ENCODE data around the gene MORF4L2. TPM values are rescaled to one million over a fixed set of nuclear protein-coding genes. Genes with fewer than 3 reads are reported as not detected.
"Not testable (repeated sequence)": the region's sequence is repeated elsewhere in the genome, so short reads cannot be mapped to it uniquely, and the experiment has no call there.

MORF4L2 gene
- polyA plus RNA-seq, 3 donors from 2014 or later = 55.3 to 76.9 (median 67.8) TPM

DNA sequence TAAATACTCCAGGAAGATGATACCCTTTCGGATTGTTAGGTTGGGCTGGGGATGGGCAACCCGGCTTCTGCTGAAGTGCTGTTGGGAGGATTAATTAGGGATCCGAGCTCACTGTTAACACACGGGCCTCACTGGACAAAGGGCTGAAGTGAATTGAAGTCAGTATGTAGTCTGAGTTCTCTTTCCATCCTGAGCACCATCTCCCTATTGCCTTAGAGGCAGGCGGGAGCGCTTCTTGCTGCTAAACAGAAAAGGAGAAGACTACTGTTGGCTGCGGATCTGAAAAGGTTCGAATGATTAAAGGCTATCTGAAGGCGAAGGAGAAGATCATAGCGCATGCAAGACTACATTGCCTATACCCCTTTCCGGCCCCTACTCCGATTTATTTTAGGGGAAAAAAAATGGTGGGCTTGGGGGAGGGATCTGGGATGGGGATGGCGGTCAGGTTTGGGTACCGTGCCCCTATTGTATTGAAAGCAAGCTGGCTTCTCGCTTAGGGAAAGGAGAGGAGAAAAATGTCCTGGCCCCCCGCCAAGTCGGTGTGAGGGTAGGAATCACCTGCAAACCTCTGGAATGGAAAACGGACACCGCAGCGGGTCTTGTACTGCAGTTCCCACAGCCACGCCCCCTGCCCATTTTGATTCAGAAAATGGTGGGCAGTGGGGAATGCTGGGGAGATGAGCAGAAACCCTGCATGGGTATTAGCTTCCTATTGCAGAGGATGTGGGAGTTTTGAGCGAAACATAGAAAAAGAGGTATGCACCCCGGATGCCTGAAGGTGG lies 22.3 kb downstream of the MORF4L2 start:
- no peak for DNase-seq
- Mint-ChIP-seq H3K9me3 (no peaks in the 10 kb centered on the region), H3K27me3 (ENCODE audit: low read depth in 3 of 3) (peaks cover 0 to 6% (median 5%) of the 10 kb centered on the region in 3 donors), H3K27ac (no peak overlapping the region), H3K4me1 (no peaks in the 10 kb centered on the region), H3K4me3 (no peak overlapping the region), H3K36me3 (peaks cover 0 to under 1% (median 0%) of the 10 kb centered on the region in 3 donors)

GRCh38 chrX:103659460-103659859 lies 27.0 kb downstream of the MORF4L2 start:
- not testable (repeated sequence) for H3K4me3 Mint-ChIP-seq, H3K27ac Mint-ChIP-seq, H3K4me1 Mint-ChIP-seq, DNase-seq, H3K9me3 Mint-ChIP-seq, H3K36me3 Mint-ChIP-seq
- H3K27me3 Mint-ChIP-seq (ENCODE audit: low read depth in 3 of 3) = peaks cover 0 to 11% (median 4%) of the 10 kb centered on the region in 3 donors

DNA sequence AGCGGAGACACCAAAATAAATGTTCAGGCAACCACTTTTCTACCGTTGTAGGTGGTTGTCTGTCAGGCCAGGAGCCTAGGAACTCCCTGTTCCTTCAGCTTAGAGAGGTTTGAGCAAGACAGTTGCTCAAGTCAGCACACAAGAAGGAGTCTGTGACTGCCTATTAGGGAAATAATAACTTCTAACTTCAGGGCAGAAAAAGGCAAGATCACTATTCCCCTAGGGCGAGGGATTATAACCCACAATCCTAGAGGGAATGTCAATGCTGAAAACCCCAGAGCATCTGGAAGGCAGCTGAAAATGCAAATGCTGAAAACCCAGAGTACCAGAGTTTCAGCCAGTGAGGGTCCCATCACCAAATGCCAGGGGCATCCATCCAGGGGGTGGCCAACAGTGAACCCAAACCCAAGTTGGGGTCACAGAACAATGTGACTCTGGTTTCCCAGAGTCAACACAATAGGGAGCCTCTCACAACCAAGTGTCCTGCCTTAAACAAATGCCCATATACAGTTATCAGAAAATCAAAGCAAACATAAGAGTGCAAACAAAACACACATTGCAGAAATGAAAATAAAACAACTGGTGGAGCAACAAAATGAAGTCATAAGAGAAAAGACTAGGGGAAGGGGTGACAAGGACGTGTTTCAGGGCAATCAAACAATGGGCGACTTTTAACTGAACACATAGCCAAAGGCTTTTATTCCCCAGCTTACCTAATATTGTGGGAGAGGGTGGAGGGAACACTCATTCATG lies 27.6 kb downstream of the MORF4L2 start:
- Mint-ChIP-seq H3K9me3 (peaks cover 0 to 1% (median 0%) of the 10 kb centered on the region in 6 donors), H3K27ac (no peak overlapping the region), H3K27me3 (ENCODE audit: low read depth in 3 of 3) (peaks cover 0 to 11% (median 5%) of the 10 kb centered on the region in 3 donors), H3K36me3 (peaks cover 0 to 4% (median 0%) of the 10 kb centered on the region in 3 donors), H3K4me1 (peaks cover 0 to 5% of the 10 kb centered on the region in 2 donors), H3K4me3 (no peak overlapping the region)
- no peak for DNase-seq

- H3K36me3 Mint-ChIP-seq; H3K4me3 Mint-ChIP-seq; H3K27ac Mint-ChIP-seq; DNase-seq; H3K4me1 Mint-ChIP-seq; H3K27me3 Mint-ChIP-seq (ENCODE audit: low read depth in 3 of 3); H3K9me3 Mint-ChIP-seq: not testable (repeated sequence)
Measured at GRCh38 chrX:103657066-103657465, 29.4 kb downstream of the MORF4L2 start.

- H3K27ac Mint-ChIP-seq = no peak overlapping the region
- no peak overlapping the region for H3K4me3 Mint-ChIP-seq
- peaks cover 0 to 5% of the 10 kb centered on the region in 2 donors for H3K4me1 Mint-ChIP-seq
- peaks cover 0 to 6% (median 4%) of the 10 kb centered on the region in 3 donors for H3K27me3 Mint-ChIP-seq (ENCODE audit: low read depth in 3 of 3)
- peaks cover 0 to 4% (median 0%) of the 10 kb centered on the region in 3 donors for H3K36me3 Mint-ChIP-seq
- H3K9me3 Mint-ChIP-seq = peaks cover 0 to 1% (median 0%) of the 10 kb centered on the region in 6 donors
- DNase-seq = no peak
Measured at GRCh38 chrX:103656617-103657016, 29.9 kb downstream of the MORF4L2 start.

- not testable (repeated sequence) for H3K9me3 Mint-ChIP-seq; H3K36me3 Mint-ChIP-seq; H3K27me3 Mint-ChIP-seq (ENCODE audit: low read depth in 3 of 3); H3K27ac Mint-ChIP-seq; H3K4me1 Mint-ChIP-seq; DNase-seq; H3K4me3 Mint-ChIP-seq
Measured at GRCh38 chrX:103655230-103656000, 31.1 kb downstream of the MORF4L2 start.

GRCh38 chrX:103651151-103651773 lies 35.2 kb downstream of the MORF4L2 start:
- peaks cover 0 to 4% of the 10 kb centered on the region in 2 donors for H3K4me1 Mint-ChIP-seq
- peaks cover 3 to 7% (median 6%) of the 10 kb centered on the region in 3 donors for H3K27me3 Mint-ChIP-seq (ENCODE audit: low read depth in 3 of 3)
- peaks cover 0 to 1% (median 0%) of the 10 kb centered on the region in 6 donors for H3K9me3 Mint-ChIP-seq

GRCh38 chrX:103647630-103648029 lies 38.9 kb downstream of the MORF4L2 start:
- no peaks in the 10 kb centered on the region for H3K9me3 Mint-ChIP-seq
- peaks cover 4 to 14% (median 6%) of the 10 kb centered on the region in 3 donors for H3K27me3 Mint-ChIP-seq (ENCODE audit: low read depth in 3 of 3)
- no peaks in the 10 kb centered on the region for H3K36me3 Mint-ChIP-seq
- H3K4me1 Mint-ChIP-seq = no peaks in the 10 kb centered on the region
- no peak overlapping the region for H3K4me3 Mint-ChIP-seq
- DNase-seq = no peak
- no peak overlapping the region for H3K27ac Mint-ChIP-seq

More at GRCh38 chrX:103651151-103651773, 35.2 kb downstream of the MORF4L2 start:
- no peak for DNase-seq
- Mint-ChIP-seq H3K36me3 (no peaks in the 10 kb centered on the region), H3K27ac (no peak overlapping the region), H3K4me3 (no peak overlapping the region)

DNA sequence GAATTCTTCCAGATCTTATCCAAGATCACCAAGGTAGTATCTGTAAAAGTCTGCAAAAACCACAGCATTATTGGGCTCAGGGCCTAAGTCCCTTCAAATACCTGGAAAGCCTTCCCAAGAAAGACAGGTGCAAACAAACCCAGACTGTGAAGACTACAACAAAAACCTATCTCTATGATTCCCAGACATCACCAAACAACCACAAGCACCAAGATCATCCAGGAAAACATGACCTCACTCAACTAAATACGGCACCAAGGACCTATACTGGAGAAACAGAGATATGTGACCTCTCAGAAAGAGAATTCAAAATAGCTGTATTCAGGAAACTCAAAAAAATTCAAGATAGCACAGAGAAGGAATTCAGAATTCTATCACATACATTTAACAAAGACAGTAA lies 42.4 kb downstream of the MORF4L2 start:
- Mint-ChIP-seq H3K4me3 (no peak overlapping the region), H3K9me3 (no peaks in the 10 kb centered on the region), H3K27ac (no peak overlapping the region), H3K27me3 (ENCODE audit: low read depth in 3 of 3) (peaks cover 3 to 11% (median 5%) of the 10 kb centered on the region in 3 donors), H3K4me1 (no peaks in the 10 kb centered on the region), H3K36me3 (no peaks in the 10 kb centered on the region)
- no peak for DNase-seq

DNA sequence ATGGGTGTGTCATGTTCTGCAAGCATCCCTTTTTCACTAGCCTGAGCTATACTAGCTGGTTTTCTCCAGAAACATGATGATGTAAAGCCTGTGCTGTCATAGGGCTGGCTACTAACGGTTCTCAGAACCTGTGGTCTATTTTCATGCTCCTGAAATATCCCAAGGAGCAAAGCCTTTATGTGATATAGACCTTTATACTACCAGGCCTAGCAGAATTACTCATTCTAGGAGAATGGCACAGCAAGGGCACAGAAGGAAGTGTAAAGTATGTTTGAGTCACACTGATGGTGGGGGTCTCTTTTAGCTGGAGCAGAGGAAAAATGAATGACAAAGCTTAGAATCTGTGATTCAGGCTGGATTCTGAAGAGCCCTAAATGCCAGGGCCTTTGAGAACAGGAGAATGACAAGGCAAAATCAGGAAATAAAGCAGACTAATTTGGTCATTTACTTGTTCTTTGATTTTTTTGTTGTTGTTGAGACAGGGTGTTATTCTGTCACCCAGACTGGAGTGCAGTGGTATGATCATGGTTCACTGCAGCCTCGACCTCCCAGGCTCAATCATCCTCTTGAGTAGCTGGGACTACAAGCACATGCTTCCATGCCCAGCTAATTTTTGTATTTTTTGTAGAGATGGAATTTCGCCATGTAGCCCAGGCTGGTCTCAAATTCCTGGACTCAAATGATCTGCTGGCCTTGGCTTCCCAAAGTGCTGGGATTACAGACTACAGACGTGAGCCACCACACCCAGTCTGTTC lies 45.9 kb downstream of the MORF4L2 start:
- Mint-ChIP-seq H3K4me1 (no peaks in the 10 kb centered on the region), H3K36me3 (no peaks in the 10 kb centered on the region), H3K27ac (no peak overlapping the region), H3K27me3 (ENCODE audit: low read depth in 3 of 3) (peaks cover 2 to 14% (median 4%) of the 10 kb centered on the region in 3 donors), H3K9me3 (no peaks in the 10 kb centered on the region), H3K4me3 (no peak overlapping the region)
- no peak for DNase-seq

DNA sequence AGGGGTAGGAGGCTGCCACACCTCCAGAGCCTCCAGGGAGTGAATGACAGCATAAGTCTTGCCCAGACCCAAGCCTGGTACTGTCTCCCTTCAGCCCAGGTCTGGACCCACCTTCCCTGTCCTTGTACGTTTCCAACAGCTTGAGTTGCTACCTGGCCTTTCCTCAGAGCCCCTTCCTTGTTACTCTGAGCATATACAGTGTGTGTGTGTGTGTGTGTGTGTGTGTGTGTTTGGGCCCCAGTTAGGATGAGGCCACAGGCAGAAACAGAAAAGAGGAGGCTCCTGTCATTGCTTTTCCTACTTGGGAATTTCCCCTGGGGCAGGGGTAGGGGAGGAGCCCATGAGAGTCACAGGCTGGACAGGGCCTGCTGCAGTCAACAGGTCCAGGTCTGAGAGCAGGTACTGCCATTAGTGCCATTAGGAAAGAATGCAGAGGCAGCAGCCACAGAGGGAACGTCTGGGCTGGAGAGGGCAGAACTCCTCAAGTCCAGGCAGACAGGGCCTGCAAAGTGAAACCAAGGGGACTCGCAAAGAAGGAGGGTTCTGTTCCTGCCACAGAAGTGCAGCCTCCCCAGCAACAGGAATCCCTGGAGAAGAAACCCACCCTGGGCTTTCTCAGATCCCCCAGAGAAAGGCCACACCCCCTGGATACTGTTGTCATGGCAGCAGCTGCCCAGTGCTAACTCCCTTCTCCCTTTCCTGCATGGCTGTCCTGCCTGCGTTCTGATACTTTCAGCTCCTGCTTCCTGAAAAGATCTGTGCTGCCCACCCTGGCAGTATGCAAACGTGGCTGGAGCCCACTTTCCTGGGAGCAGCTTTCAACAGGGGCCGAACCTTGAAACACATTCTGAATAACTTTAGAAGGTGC lies 47.8 kb downstream of the MORF4L2 start:
- not testable (repeated sequence) for H3K4me1 Mint-ChIP-seq; H3K36me3 Mint-ChIP-seq; H3K9me3 Mint-ChIP-seq; DNase-seq; H3K27me3 Mint-ChIP-seq (ENCODE audit: low read depth in 3 of 3); H3K4me3 Mint-ChIP-seq; H3K27ac Mint-ChIP-seq

GRCh38 chrX:103637604-103638338 lies 48.7 kb downstream of the MORF4L2 start:
- H3K9me3 Mint-ChIP-seq = no peaks in the 10 kb centered on the region
- H3K36me3 Mint-ChIP-seq = no peaks in the 10 kb centered on the region
- no peak overlapping the region for H3K4me3 Mint-ChIP-seq
- peaks cover 1 to 7% (median 6%) of the 10 kb centered on the region in 3 donors for H3K27me3 Mint-ChIP-seq (ENCODE audit: low read depth in 3 of 3)
- H3K4me1 Mint-ChIP-seq = no peaks in the 10 kb centered on the region
- no peak overlapping the region for H3K27ac Mint-ChIP-seq
- no peak for DNase-seq
